ENCODE results near the gene TTC13. TPM values are rescaled to one million over a fixed set of nuclear protein-coding genes. Genes with fewer than 3 reads are reported as not detected.

TTC13 gene
- total RNA-seq, 1 experiment from 2014 or later: 35.2 TPM

GRCh38 chr1:230869500-230869899 lies 109.2 kb downstream of the TTC13 start:
- intact Hi-C loops (cut with micrococcal nuclease): loop anchor here (5.0 kb wide), 1 partner anchor 72 kb away; no protein-coding TSS in a partner anchor
- Mint-ChIP-seq H3K4me1 (ENCODE audit: insufficient read depth, unreplicated experiment) (peaks cover 22% of the 10 kb centered on the region), H3K36me3 (ENCODE audit: insufficient read depth, unreplicated experiment) (no peaks in the 10 kb centered on the region), H3K27ac (ENCODE audit: low read depth, unreplicated experiment) (peak overlapping the region; percentile 69), H3K27me3 (ENCODE audit: insufficient read depth, unreplicated experiment) (no peaks in the 10 kb centered on the region), H3K9me3 (ENCODE audit: unreplicated experiment) (no peaks in the 10 kb centered on the region), H3K4me3 (ENCODE audit: unreplicated experiment) (peak overlapping the region; percentile 79)
- POLR2A ChIA-PET: interaction anchor here (0.7 to 3.7 kb wide), 8 partner anchors 10 to 808 kb away, joined by 3 to 23 read pairs (median 8); no protein-coding TSS in a partner anchor
- no peak for TF ChIP-seq CTCF (IDR thresholded peaks at IDR 0.05; ENCODE audit: unreplicated experiment)
- no peak for DNase-seq (ENCODE audit: unreplicated experiment)
- no TSS peak for BruUV-seq (replicated peaks)
- CTCF ChIA-PET: interaction anchor here (0.7 to 1.0 kb wide), 2 partner anchors 11 to 48 kb away, joined by 3 to 4 read pairs; no protein-coding TSS in a partner anchor

GRCh38 chr1:230868736-230869385 lies 109.8 kb downstream of the TTC13 start:
- H3K36me3 Mint-ChIP-seq (ENCODE audit: insufficient read depth, unreplicated experiment): no peaks in the 10 kb centered on the region
- H3K4me1 Mint-ChIP-seq (ENCODE audit: insufficient read depth, unreplicated experiment): peaks cover 22% of the 10 kb centered on the region
- peak; percentile 56 for DNase-seq (ENCODE audit: unreplicated experiment)
- ChIA-PET CTCF (interaction anchor here (0.5 to 1.0 kb wide), 4 partner anchors 10 to 302 kb away, joined by 3 to 4 read pairs (median 3); no protein-coding TSS in a partner anchor), POLR2A (interaction anchor here (0.7 to 3.7 kb wide), 7 partner anchors 11 to 509 kb away, joined by 3 to 23 read pairs (median 11); no protein-coding TSS in a partner anchor)
- no peak for TF ChIP-seq CTCF (IDR thresholded peaks at IDR 0.05; ENCODE audit: unreplicated experiment)
- intact Hi-C loops (cut with micrococcal nuclease): loop anchor here (5.0 kb wide), 1 partner anchor 72 kb away; no protein-coding TSS in a partner anchor
- H3K4me3 Mint-ChIP-seq (ENCODE audit: unreplicated experiment): peak overlapping the region; percentile 79
- peak overlapping the region; percentile 69 for H3K27ac Mint-ChIP-seq (ENCODE audit: low read depth, unreplicated experiment)
- no peaks in the 10 kb centered on the region for H3K9me3 Mint-ChIP-seq (ENCODE audit: unreplicated experiment)
- BruUV-seq (replicated peaks): TSS peak; percentile 65
- no peaks in the 10 kb centered on the region for H3K27me3 Mint-ChIP-seq (ENCODE audit: insufficient read depth, unreplicated experiment)

GRCh38 chr1:230867903-230868735 lies 110.5 kb downstream of the TTC13 start, which contains the start of gene C1orf198:
Gene C1orf198, minus strand, starts transcription at chr1:230868521. Its CDS starts 9 bp downstream, at chr1:230868512.
- H3K4me1 Mint-ChIP-seq (ENCODE audit: insufficient read depth, unreplicated experiment): peaks cover 22% of the 10 kb centered on the region
- intact Hi-C loops (cut with micrococcal nuclease): loop anchor here (5.0 kb wide), 1 partner anchor 71 kb away; no protein-coding TSS in a partner anchor
- ChIA-PET POLR2A (interaction anchor here (0.6 to 3.7 kb wide), 16 partner anchors 11 to 493 kb away, joined by 3 to 23 read pairs (median 4); no protein-coding TSS in a partner anchor), CTCF (interaction anchor here (0.5 to 2.2 kb wide), 7 partner anchors 15 to 303 kb away, joined by 3 to 10 read pairs (median 3); no protein-coding TSS in a partner anchor)
- no peaks in the 10 kb centered on the region for H3K9me3 Mint-ChIP-seq (ENCODE audit: unreplicated experiment)
- H3K36me3 Mint-ChIP-seq (ENCODE audit: insufficient read depth, unreplicated experiment): no peaks in the 10 kb centered on the region
- DNase-seq (ENCODE audit: unreplicated experiment): peak; percentile 65
- BruUV-seq (replicated peaks): no TSS peak
- TF ChIP-seq CTCF (IDR thresholded peaks at IDR 0.05; ENCODE audit: unreplicated experiment): no peak
- peak within 1 kb of the TSS; percentile 69 for H3K27ac Mint-ChIP-seq (ENCODE audit: low read depth, unreplicated experiment)
- no peaks in the 10 kb centered on the region for H3K27me3 Mint-ChIP-seq (ENCODE audit: insufficient read depth, unreplicated experiment)
- peak within 1 kb of the TSS; percentile 79 for H3K4me3 Mint-ChIP-seq (ENCODE audit: unreplicated experiment)
